Suppressor macrophage treated with lipopolysaccharide for 1 hour (primary cell): ENCODE data around the gene TPRG1.
A peak's percentile ranks its signal among the peaks of the same experiment; 100 is the strongest.

Source experiments
- DNase-seq, 3 donors: peaks; one replicate each; pipeline ENCODE4 v3.0.0-alpha.2; 2020 to 2022

The TPRG1 gene

GRCh38 chr3:189171707-189172106 is at the start of gene TPRG1:
Gene TPRG1 (plus strand): TSS chr3:189171971. CDS start chr3:189207385, 35,414 bp downstream.
- DNase-seq: no peak

- no peak for DNase-seq
Observed at GRCh38 chr3:189122110-189122509, 49.7 kb upstream of the TPRG1 start.

DNA sequence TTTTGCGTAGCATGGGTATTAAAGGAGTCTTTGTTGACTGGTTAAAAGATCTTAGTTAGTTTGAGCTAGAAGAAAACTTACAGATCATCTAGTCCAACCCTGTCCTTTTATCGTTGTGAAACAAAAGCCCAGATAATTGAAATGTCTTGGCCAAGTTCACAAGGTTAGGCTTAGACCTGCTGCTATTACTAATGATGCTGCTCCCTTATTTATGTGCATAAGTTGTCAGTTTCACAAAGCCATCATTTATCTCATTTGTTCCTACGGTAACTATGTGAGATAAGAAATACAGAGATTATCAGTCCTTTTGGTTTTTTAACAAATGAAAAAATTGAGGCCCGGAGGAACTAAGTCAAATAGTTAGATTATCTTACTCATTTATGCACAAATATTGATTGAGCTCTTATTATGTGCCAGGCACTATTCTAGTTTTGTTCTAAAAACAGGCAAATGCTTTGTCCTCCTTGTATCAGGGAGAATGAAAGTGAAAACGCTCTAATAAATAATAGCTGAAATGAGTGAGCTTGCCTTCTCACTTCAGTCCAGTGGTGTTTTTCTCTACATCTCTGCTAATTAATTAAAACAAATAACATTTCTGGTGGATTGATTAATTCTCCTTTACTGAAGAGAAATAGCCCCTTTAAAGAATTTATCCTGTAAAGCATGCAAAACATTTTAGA is 49.1 kb upstream of the TPRG1 start:
- DNase-seq: no peak

GRCh38 chr3:189123595-189124387 is 48.0 kb upstream of the TPRG1 start:
- no peak for DNase-seq

- peak; percentile 64 to 72 (median 70) for DNase-seq
Observed at GRCh38 chr3:189132231-189132671, 39.5 kb upstream of the TPRG1 start.

DNA sequence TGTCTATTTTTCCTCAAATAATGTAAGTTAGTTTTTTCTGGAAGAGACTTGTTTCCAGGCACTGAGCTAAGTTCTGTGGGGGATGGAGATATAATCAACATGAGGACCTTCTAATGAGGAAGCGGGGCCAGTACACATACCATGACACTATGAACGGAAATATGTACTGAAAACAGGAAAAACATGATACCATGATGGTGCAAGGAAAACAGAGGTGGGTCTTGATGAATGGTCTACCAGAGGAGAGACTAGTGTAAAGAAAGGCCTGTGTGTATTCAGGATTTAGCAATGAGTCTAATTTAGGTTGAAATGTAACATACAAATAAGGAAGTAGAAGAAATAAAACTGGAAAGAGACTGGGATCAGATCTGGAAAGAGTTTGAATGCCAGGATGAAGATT is 38.9 kb upstream of the TPRG1 start:
- peak in 1 of 3 donors; percentile 14 for DNase-seq

GRCh38 chr3:189133768-189134167 is 38.0 kb upstream of the TPRG1 start:
- DNase-seq: no peak

DNA sequence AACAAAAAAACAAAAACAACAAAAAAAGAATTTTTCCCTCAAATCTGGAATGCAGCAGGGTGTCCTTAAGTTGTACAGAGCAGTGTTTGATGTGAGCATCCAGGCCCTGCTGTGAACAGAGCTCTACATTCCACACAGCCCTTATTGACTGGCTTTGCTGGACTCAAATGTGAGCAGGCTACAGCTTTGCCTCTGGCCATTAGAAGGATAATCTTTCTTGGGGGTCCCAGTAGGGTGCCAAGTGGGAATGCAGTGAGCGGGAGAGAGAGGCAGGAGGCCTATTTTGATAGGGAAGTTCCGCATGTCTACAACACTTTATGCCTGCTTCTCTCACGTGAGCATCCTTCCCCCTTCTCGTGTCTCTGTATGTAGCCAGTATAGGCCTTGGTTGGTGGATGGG is 34.4 kb upstream of the TPRG1 start:
- DNase-seq: no peak

DNA sequence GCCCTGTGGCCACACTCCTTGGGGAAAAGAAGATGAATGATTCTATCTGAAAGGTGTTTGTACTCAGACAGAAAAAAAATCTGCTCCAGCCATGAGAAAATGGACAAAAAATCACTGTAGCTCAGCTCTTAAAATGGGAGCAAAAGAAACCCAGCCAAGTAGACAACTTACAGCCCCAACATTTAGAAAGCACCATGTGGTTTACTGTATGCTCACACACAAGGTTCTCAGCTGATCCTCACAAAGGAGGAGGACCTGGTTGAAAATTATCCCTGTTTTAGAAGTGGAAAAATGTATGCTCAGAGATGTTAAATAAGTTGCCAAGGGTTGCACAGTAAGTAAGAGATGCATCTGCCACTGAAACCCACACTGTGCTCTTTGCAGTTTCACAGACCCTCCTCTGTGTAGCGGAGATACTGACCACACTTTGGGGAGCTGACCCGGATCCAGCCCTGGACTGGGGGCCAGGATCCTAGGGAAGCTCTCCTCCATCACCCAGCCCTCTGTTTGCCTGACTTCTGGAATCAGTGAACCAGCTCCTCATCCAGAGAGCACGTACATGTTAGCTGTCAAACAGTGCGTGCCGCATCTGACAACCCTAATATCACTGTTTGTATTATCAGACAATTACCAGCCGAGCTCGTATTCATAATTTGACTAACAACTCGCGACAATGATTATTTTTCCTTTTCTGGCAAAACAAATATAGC is 32.7 kb upstream of the TPRG1 start:
- no peak for DNase-seq

- DNase-seq: no peak
Observed at GRCh38 chr3:189139611-189139940, 32.2 kb upstream of the TPRG1 start.

- no peak for DNase-seq
Observed at GRCh38 chr3:189142527-189142926, 29.2 kb upstream of the TPRG1 start.

- DNase-seq: no peak
Observed at GRCh38 chr3:189143321-189143720, 28.4 kb upstream of the TPRG1 start.

DNA sequence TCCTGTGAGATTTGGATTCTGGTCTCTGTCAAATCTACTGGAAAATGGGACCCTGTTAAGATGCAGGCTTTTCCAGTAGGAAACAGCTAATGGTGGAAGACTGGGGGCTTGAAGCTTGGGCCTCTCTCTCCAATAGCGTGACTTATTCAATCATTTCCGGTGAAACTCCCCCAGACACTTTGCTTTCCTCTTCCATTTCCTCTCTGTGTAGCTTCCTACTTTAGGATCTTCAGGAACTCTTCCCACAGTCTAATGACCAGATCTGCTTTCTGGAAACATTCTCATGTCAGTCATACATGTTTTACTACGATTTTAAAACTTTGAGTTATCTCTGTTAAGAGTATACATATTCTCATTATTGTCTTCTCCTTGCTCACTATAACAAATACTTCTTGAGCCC is 28.0 kb upstream of the TPRG1 start:
- DNase-seq: peak in 2 of 3 donors; percentile 18 to 33

DNA sequence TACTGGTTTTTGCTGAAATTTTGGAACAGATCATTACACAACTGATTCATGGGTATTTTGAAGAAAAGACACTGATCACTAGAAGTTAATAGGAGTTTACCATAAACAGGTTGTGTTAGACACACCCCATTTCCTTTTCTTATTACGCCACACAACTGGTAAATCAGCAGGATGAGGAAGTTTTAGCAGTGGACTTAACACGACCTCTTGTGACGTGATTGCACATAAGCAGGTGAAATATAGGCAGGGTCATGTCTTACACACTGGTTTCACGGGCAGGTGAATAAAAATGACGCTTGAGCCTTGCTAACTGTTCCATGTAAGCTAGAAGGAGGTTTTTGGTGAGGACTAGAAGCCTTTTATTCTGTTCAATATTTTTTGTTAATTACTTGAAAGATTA is 27.1 kb upstream of the TPRG1 start:
- DNase-seq: peak; percentile 33 to 62 (median 42)

DNA sequence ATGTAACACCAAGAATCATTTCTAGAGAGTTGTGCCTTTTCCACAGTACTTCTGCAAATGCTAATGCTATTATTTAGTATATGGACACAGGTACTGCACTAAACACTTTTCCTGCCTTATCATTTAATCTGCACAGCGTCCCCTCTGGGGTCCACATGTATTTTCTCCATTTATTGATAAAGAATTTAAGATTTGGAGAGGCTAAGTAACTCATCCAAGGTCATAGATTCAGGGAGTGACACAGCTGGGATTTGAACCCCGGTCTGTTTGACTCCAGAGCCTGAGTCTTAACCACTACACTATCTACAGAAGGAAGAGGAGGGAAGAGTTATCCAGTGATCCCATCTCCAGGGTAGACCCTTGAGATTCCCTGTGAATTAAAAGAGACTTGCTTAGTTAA is 24.9 kb upstream of the TPRG1 start:
- no peak for DNase-seq

- peak; percentile 62 to 67 (median 67) for DNase-seq
Observed at GRCh38 chr3:189148081-189148507, 23.7 kb upstream of the TPRG1 start.

DNA sequence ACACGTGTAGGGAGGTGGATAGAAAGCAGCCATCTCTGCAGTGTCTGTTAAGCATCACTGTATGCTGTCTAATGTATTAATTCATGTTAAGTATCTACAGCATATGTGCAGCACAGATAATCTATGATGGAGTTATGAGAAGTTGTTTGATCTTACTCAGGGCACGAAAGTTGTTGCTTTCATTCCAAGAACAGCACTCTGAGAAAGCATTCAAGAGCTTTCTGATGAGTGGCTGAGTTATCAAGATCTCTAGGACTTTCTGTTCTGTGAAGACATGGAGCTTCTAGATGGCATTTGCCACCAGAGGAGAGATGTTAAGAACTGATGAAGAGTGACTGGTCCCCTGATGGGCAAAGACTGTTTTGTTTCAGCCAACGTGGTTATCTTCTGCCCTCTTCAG is 22.6 kb upstream of the TPRG1 start:
- no peak for DNase-seq

- no peak for DNase-seq
Observed at GRCh38 chr3:189157232-189158007, 14.4 kb upstream of the TPRG1 start.

DNA sequence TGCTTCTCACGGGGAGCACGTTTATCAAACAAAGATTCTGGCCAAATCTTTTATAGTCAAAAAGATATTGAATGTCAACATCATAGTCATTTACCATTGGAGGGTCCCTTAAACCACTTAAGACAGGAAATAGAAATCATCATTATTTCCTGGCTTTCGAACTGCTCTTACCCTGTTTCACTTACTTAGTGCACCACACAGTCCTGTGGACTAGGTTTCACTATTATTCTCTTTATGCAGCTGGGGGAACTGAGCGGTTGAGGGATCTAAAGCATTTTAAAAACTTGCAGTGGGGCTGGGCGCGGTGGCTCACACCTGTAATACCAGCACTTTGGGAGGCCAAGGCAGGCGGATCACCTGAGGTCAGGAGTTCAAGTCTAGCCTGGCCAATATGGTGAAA is 13.7 kb upstream of the TPRG1 start:
- no peak for DNase-seq

DNA sequence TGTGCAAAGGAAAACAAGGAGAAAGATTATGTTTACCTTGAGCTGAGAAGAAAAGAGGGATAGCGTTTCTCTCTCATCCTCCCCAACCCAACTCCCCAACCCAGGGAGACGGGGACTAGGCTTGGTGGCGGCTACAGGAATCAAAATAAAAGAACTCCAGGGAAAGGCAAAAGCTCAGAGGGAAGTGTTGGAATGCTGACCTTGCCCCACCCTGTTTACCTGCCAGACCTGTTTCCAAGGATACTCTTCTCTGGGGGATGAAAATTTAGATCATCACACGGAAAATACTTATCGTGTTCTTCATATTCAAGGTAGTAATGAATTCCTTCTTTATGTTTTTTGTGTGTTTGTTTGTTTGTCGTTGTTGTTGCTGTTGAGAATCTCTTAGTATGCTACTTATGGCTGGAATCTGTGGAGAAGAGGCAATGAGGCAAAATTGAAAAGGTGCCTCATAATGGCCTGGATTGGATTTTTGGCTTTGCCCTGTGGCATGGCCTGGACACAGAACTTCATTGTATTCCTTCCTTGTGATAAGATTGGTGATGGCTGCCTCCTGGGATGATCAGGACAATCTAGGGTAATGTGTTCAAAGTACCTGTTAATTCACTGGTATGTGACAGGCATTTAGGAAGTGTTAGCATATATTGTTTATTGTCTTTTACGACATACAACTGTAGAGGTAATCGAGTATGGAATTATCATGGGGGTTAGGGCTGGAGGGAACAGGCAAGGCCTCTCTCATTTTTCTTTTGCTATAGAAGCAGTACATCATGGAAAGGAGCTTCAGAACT is 11.1 kb upstream of the TPRG1 start:
- no peak for DNase-seq

DNA sequence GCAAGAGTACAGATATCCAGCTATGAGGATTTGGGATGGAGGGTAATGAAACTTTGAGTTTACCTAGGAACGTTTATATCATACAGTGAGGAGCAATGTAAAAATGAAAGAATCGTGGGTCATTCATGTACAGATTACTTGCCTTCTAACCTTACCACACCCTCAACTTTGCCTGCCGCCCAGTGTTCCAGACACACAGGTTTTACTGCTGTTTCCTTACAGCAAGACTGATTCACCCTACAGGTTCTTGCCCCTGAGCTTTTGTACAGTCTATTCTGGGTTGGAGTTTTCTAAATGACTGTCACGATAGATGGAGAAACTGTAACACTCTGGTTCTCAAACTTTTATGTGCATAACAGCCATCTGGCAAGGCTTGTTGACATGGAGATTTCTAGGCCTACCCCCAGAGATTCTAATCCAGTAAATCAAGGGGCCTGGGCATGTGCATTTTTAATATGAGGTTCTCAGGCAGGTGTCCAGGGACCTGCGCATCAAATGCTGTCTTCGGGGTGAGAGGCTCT is 6.6 kb upstream of the TPRG1 start:
- DNase-seq: no peak

GRCh38 chr3:189166321-189166720 is 5.5 kb upstream of the TPRG1 start:
- DNase-seq: no peak
